ENCODE data around the gene HS3ST3A1.
"Not testable (repeated sequence)": the region's sequence is repeated elsewhere in the genome, so short reads cannot be mapped to it uniquely, and the experiment has no call there.

HS3ST3A1 gene

GRCh38 chr17:13538841-13539411 is 62.8 kb downstream of the HS3ST3A1 start:
- no peak for DNase-seq (ENCODE audit: low spot score)

GRCh38 chr17:13537871-13538643 is 63.7 kb downstream of the HS3ST3A1 start:
- DNase-seq (ENCODE audit: low spot score): no peak

GRCh38 chr17:13537167-13537731 is 64.5 kb downstream of the HS3ST3A1 start:
- DNase-seq (ENCODE audit: low spot score): no peak

- no peak for DNase-seq (ENCODE audit: low spot score)
Measured at GRCh38 chr17:13534946-13535345, 66.8 kb downstream of the HS3ST3A1 start.

GRCh38 chr17:13531721-13532120 is 70.0 kb downstream of the HS3ST3A1 start:
- no peak for DNase-seq (ENCODE audit: low spot score)

- no peak for DNase-seq (ENCODE audit: low spot score)
Measured at GRCh38 chr17:13525876-13526275, 75.9 kb downstream of the HS3ST3A1 start.

GRCh38 chr17:13523164-13523563 is 78.6 kb downstream of the HS3ST3A1 start:
- DNase-seq (ENCODE audit: low spot score): no peak

GRCh38 chr17:13522749-13523148 is 79.0 kb downstream of the HS3ST3A1 start:
- no peak for DNase-seq (ENCODE audit: low spot score)

- no peak for DNase-seq (ENCODE audit: low spot score)
Measured at GRCh38 chr17:13521784-13522183, 79.9 kb downstream of the HS3ST3A1 start.

- DNase-seq (ENCODE audit: low spot score): no peak
Measured at GRCh38 chr17:13520899-13521572, 80.7 kb downstream of the HS3ST3A1 start.

GRCh38 chr17:13518261-13519000 is 83.3 kb downstream of the HS3ST3A1 start:
- no peak for DNase-seq (ENCODE audit: low spot score)

GRCh38 chr17:13513039-13513405 is 88.7 kb downstream of the HS3ST3A1 start:
- no peak for DNase-seq (ENCODE audit: low spot score)

GRCh38 chr17:13510062-13510461 is 91.7 kb downstream of the HS3ST3A1 start:
- no peak for DNase-seq (ENCODE audit: low spot score)

GRCh38 chr17:13509527-13509926 is 92.2 kb downstream of the HS3ST3A1 start:
- DNase-seq (ENCODE audit: low spot score): no peak

GRCh38 chr17:13508896-13509295 is 92.8 kb downstream of the HS3ST3A1 start:
- DNase-seq (ENCODE audit: low spot score): no peak

GRCh38 chr17:13503526-13503925 is 98.2 kb downstream of the HS3ST3A1 start:
- DNase-seq (ENCODE audit: low spot score): no peak

GRCh38 chr17:13502263-13502662 is 99.5 kb downstream of the HS3ST3A1 start:
- no peak for DNase-seq (ENCODE audit: low spot score)

GRCh38 chr17:13500947-13501346 is 100.8 kb downstream of the HS3ST3A1 start:
- DNase-seq (ENCODE audit: low spot score): no peak

GRCh38 chr17:13498184-13498583 is 103.5 kb downstream of the HS3ST3A1 start:
- DNase-seq (ENCODE audit: low spot score): no peak

- not testable (repeated sequence) for DNase-seq (ENCODE audit: low spot score)
Measured at GRCh38 chr17:13496553-13497056, 105.1 kb downstream of the HS3ST3A1 start.

GRCh38 chr17:13495423-13495822 is 106.3 kb downstream of the HS3ST3A1 start:
- DNase-seq (ENCODE audit: low spot score): no peak

- DNase-seq (ENCODE audit: low spot score): no peak
Measured at GRCh38 chr17:13492737-13493122, 109.0 kb downstream of the HS3ST3A1 start.
